Measurements from ENCODE around the gene SS18.

Gene SS18

DNA sequence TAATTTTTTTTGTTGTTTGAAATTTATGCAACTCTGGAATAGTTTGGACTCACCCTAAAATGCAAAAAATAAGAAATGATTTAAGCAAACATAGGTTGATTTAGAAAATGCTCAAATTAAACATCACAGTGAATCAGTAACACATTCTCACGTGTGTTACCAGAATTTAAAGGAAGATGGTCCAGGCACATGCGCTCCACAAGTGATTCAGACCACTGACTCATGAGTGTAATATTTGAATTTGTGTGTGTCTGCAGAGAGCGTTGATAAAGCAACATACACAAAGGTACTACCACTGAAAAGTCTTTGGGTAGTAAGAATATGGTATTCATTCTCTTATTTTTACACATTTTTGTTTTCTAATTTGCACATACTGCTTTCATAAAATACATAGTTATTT, 7.9 kb downstream of the SS18 start:
- no peaks in the 10 kb centered on the region; the same call in none of the 2 replicates for H3K36me3 ChIP-seq
- H3K4me3 ChIP-seq (ENCODE audit: low read depth, low read length): no peak overlapping the region
- H3K27me3 ChIP-seq: no peaks in the 10 kb centered on the region
- DNase-seq: no peak
- TF ChIP-seq, protein P1, sequence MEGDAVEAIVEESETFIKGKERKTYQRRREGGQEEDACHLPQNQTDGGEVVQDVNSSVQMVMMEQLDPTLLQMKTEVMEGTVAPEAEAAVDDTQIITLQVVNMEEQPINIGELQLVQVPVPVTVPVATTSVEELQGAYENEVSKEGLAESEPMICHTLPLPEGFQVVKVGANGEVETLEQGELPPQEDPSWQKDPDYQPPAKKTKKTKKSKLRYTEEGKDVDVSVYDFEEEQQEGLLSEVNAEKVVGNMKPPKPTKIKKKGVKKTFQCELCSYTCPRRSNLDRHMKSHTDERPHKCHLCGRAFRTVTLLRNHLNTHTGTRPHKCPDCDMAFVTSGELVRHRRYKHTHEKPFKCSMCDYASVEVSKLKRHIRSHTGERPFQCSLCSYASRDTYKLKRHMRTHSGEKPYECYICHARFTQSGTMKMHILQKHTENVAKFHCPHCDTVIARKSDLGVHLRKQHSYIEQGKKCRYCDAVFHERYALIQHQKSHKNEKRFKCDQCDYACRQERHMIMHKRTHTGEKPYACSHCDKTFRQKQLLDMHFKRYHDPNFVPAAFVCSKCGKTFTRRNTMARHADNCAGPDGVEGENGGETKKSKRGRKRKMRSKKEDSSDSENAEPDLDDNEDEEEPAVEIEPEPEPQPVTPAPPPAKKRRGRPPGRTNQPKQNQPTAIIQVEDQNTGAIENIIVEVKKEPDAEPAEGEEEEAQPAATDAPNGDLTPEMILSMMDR (IDR thresholded peaks at IDR 0.05; ENCODE audit: low read depth, low read length): no peak
- H3K9me3 ChIP-seq: no peaks in the 10 kb centered on the region
- H3K4me1 ChIP-seq: no peaks in the 10 kb centered on the region

DNA sequence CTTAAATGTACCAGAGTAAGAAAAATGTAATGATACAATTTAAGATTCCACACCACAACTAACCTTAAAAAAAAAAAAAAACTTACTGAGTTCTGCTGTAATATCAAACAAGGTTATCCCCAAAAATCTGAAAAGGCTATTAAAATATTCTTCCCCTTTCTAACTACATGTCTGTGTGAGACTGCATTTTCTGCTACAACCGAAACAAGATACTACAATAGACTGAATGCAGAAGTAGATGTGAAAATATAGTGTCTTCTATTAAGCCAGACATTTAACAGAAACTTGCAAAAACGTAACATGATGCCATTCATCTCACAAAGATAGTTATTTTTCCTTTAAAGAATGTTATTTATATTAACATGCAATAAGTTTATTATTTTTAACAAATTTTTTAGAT, 16.2 kb downstream of the SS18 start:
- Histone ChIP-seq H3K9me3 (no peaks in the 10 kb centered on the region), H3K4me3 (ENCODE audit: low read depth, low read length) (no peak overlapping the region), H3K36me3 (no peaks in the 10 kb centered on the region), H3K27me3 (no peaks in the 10 kb centered on the region), H3K4me1 (no peaks in the 10 kb centered on the region)
- TF ChIP-seq, protein P1 (IDR thresholded peaks at IDR 0.05; ENCODE audit: low read depth, low read length): no peak
- DNase-seq: no peak

DNA sequence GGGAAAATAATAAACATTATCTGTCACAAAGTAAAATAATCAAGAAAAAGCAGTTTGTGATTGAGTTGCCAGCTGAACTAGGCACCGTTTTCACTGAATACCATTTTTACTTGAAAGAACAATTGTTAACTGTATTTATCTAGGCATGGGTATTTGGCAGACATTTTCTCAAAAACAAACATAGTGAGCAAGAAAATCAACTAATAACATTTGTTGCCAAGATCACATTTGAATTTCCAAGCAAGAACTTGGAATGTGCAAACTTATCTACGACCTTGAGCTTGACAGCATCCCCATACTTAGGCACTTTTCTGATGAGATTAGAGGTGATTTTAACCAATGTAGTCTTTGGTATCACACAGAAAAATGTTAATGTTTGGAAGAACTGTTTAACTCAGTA, 16.7 kb downstream of the SS18 start:
- Histone ChIP-seq H3K4me1 (no peaks in the 10 kb centered on the region), H3K4me3 (ENCODE audit: low read depth, low read length) (no peak overlapping the region), H3K27me3 (no peaks in the 10 kb centered on the region), H3K36me3 (no peaks in the 10 kb centered on the region), H3K9me3 (no peaks in the 10 kb centered on the region)
- no peak for DNase-seq
- TF ChIP-seq, protein P1 (IDR thresholded peaks at IDR 0.05; ENCODE audit: low read depth, low read length): no peak

DNA sequence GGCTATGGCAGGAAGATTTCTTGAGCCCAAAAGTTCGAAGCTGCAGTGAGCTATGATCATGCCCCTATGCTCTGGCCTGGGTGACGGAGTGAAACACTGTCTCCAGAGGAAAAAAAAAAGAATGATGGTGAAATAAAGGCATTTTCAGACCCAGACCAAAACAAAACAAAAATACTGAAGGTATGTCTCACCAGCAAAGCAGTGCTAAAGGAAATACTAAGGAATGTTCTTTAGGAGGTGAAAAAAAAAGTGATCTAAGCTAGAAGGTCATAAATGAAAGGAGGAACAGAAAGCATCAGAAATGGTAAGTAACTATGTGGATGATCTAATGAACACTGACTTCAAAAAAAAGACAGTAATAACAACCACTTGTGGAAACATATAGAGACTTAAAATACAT, 18.7 kb downstream of the SS18 start:
- H3K36me3 ChIP-seq: no peaks in the 10 kb centered on the region; the same call in 1 of the 2 replicates
- no peaks in the 10 kb centered on the region for H3K4me1 ChIP-seq
- no peaks in the 10 kb centered on the region for H3K27me3 ChIP-seq
- TF ChIP-seq, protein P1 (IDR thresholded peaks at IDR 0.05; ENCODE audit: low read depth, low read length): no peak
- DNase-seq: no peak
- no peaks in the 10 kb centered on the region for H3K9me3 ChIP-seq
- no peak overlapping the region for H3K4me3 ChIP-seq (ENCODE audit: low read depth, low read length)

DNA sequence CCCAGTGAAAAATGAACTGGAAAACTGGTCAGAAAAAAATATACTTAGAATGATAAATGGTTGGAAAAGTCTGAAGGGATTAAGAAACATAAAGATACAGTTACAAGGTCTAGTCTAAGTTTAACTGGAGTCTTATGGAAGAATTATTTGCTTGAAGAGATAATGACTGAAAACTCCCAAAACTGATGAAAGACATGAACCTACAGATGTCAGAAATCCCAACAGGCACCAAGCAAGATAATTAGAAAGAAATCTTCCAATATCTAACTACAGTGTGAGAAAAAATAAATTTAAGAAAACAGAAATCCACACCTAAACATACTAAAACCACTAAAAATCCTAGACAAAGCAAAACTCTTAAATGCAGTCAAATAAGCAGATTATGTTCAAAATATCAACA, 19.4 kb downstream of the SS18 start:
- no peaks in the 10 kb centered on the region for H3K9me3 ChIP-seq
- DNase-seq: no peak
- no peak overlapping the region for H3K4me3 ChIP-seq (ENCODE audit: low read depth, low read length)
- no peaks in the 10 kb centered on the region for H3K4me1 ChIP-seq
- H3K27me3 ChIP-seq: no peaks in the 10 kb centered on the region
- TF ChIP-seq, protein P1 (IDR thresholded peaks at IDR 0.05; ENCODE audit: low read depth, low read length): no peak
- no peaks in the 10 kb centered on the region; the same call in 1 of the 2 replicates for H3K36me3 ChIP-seq

DNA sequence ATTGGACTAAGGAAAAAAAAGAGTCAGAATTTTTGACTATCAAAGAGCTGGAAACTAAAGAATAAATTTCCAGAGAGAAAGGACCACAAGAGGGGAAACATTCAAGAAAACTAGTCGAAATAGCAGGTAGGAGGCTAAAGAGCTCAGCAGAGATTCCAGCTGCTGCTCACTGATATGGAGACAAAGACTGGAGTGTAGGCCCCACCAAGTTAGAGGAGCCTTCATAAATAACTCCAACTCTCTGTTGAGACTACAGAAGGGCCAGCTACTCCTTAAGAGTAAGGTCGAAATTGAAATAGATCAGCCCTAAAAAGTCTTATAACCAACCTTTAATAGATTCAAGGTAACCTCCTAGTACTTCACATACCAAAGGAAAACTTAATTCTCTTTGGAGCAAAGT, 31.1 kb downstream of the SS18 start:
- TF ChIP-seq, protein P1 (IDR thresholded peaks at IDR 0.05; ENCODE audit: low read depth, low read length): no peak
- H3K27me3 ChIP-seq: no peaks in the 10 kb centered on the region
- no peak for DNase-seq
- no peaks in the 10 kb centered on the region for H3K9me3 ChIP-seq
- no peaks in the 10 kb centered on the region for H3K4me1 ChIP-seq
- H3K36me3 ChIP-seq: no peaks in the 10 kb centered on the region
- H3K4me3 ChIP-seq (ENCODE audit: low read depth, low read length): no peak overlapping the region
